ENCODE measurements around the gene DHRS11.

Gene DHRS11

DNA sequence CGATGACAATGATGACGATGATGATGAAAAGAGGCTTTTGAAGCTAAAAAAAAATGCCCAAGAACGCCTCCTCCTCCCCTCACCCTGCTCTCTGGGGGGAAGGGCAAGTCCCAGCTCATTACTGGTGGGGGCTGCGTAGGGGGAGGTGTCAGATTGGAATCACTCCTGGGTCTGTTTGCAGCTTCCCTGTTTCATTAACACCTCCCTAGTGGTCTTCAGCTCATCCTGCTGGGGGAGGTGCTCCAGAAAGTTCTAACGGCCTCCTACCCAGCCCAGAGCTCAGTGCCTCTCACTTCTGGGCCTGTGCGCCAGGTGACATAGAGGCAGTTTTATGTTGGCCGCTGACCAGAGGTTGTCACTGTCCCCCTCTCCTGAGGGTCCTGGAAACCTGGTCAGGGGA is 22.4 kb downstream of the DHRS11 start:
- Mint-ChIP-seq H3K4me3 (no peak overlapping the region), H3K27ac (no peak overlapping the region), H3K36me3 (peaks cover 9 to 18% of the 10 kb centered on the region in 2 donors), H3K4me1 (peaks cover 2 to 5% of the 10 kb centered on the region in 2 donors), H3K27me3 (no peaks in the 10 kb centered on the region), H3K9me3 (no peaks in the 10 kb centered on the region)
- ATAC-seq (replicated peaks) = no peak
- DNase-seq = no peak

GRCh38 chr17:36614933-36615332 is 23.3 kb downstream of the DHRS11 start:
- Mint-ChIP-seq H3K4me1 (peaks cover 0 to 2% of the 10 kb centered on the region in 2 donors), H3K36me3 (peaks cover 9 to 13% of the 10 kb centered on the region in 2 donors), H3K4me3 (no peak overlapping the region), H3K27me3 (no peaks in the 10 kb centered on the region), H3K27ac (no peak overlapping the region), H3K9me3 (no peaks in the 10 kb centered on the region)
- DNase-seq (no peak), ATAC-seq (replicated peaks) (no peak)

GRCh38 chr17:36616061-36617029 is 24.7 kb downstream of the DHRS11 start:
- H3K4me1 Mint-ChIP-seq = peaks cover 0 to 2% of the 10 kb centered on the region in 2 donors
- no peak for DNase-seq
- peaks cover 6 to 12% of the 10 kb centered on the region in 2 donors for H3K36me3 Mint-ChIP-seq
- no peak for ATAC-seq (replicated peaks)
- H3K27me3 Mint-ChIP-seq = no peaks in the 10 kb centered on the region
- H3K9me3 Mint-ChIP-seq = no peaks in the 10 kb centered on the region
- H3K4me3 Mint-ChIP-seq = no peak overlapping the region
- H3K27ac Mint-ChIP-seq = no peak overlapping the region

- Mint-ChIP-seq H3K4me1 (peaks cover 0 to 2% of the 10 kb centered on the region in 2 donors), H3K36me3 (peaks cover 3 to 13% of the 10 kb centered on the region in 2 donors), H3K4me3 (no peak overlapping the region), H3K27me3 (no peaks in the 10 kb centered on the region), H3K9me3 (no peaks in the 10 kb centered on the region), H3K27ac (no peak overlapping the region)
- DNase-seq (no peak), ATAC-seq (replicated peaks) (no peak)
These were observed 26.1 kb downstream of the DHRS11 start for GRCh38 chr17:36617773-36618172.

DNA sequence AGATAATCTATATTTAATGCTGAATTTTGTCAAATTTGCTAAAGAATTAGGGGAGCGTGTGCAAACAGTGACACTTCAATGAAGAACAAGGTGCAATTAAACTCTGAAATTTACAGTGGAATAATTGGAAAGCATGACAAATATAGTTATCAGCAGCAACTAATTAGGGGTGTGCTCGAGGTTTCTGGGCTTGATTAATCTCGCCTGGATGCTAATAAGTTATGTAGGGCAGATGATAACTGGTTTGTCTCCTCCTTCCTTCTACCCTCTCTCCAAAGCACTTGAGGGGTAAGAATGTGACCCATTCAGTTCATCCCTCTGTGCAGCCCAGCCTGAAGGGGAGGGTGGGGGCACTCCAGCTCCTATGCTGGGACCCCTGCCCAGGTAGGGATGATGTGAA is 31.6 kb downstream of the DHRS11 start:
- Mint-ChIP-seq H3K36me3 (peaks cover 3 to 6% of the 10 kb centered on the region in 2 donors), H3K27me3 (no peaks in the 10 kb centered on the region)

DNA sequence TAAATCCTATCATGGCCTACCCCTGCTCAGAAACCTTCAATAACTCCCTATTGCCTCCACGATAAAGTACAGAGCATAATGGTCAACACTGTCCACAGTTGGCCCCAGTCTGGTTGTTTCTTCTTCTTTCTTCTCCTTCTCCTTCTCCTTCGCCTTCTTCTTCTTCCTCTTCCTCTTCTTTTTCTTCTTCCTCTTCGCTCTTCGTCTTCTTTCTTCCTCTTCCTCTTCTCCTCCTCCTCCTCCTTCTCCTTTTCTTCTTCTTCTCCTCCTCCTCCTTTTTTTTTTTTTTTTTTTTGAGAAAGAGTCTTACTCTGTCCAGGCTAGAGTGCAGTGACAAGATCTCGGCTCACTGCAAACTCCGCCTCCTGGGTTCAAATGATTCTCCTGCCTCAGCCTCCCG is 33.5 kb downstream of the DHRS11 start:
- Mint-ChIP-seq H3K9me3 (no peaks in the 10 kb centered on the region), H3K4me3 (no peak overlapping the region), H3K36me3 (peaks cover 3 to 6% of the 10 kb centered on the region in 2 donors), H3K27ac (no peak overlapping the region), H3K4me1 (peaks cover 5 to 10% of the 10 kb centered on the region in 2 donors), H3K27me3 (peaks cover 0 to 10% of the 10 kb centered on the region in 2 donors)
- DNase-seq (no peak), ATAC-seq (replicated peaks) (no peak)

More for the DNA sequence above, 31.6 kb downstream of the DHRS11 start:
- ATAC-seq (replicated peaks) = no peak
- H3K4me1 Mint-ChIP-seq = peaks cover 0 to 2% of the 10 kb centered on the region in 2 donors
- no peaks in the 10 kb centered on the region for H3K9me3 Mint-ChIP-seq
- no peak overlapping the region for H3K27ac Mint-ChIP-seq
- H3K4me3 Mint-ChIP-seq = no peak overlapping the region
- DNase-seq = no peak

GRCh38 chr17:36627101-36627500 is 35.4 kb downstream of the DHRS11 start:
- ATAC-seq (replicated peaks) = no peak
- no peak overlapping the region for H3K4me3 Mint-ChIP-seq
- peaks cover 5 to 10% of the 10 kb centered on the region in 2 donors for H3K4me1 Mint-ChIP-seq
- no peak overlapping the region for H3K27ac Mint-ChIP-seq
- H3K9me3 Mint-ChIP-seq = no peaks in the 10 kb centered on the region
- peaks cover 2 to 10% of the 10 kb centered on the region in 2 donors for H3K27me3 Mint-ChIP-seq
- DNase-seq = no peak
- no peaks in the 10 kb centered on the region for H3K36me3 Mint-ChIP-seq

DNA sequence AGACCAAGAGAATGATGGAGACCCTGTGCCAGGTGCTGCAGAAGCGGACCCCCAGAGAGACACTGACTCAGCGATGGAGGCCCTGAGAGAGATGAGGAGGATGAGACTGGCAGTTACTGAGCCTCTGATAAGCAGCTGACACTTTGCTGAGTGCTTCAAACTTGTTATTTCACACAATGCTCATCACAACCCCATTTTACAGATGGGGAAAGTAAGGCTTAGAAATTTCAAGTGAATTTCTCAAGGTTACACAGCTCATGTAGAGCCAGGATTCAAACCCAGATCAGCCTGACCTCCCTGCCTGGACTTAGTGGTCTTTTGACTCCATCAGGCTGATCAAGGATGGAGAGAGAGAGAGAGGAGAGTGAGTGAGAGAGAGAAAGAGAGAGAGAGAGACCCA is 36.9 kb downstream of the DHRS11 start:
- ATAC-seq (replicated peaks) = no peak
- DNase-seq = no peak
- Mint-ChIP-seq H3K36me3 (peaks cover 0 to 3% of the 10 kb centered on the region in 2 donors), H3K27me3 (peaks cover 14 to 23% of the 10 kb centered on the region in 2 donors), H3K4me3 (no peak overlapping the region), H3K27ac (no peak overlapping the region), H3K9me3 (no peaks in the 10 kb centered on the region), H3K4me1 (peaks cover 5 to 10% of the 10 kb centered on the region in 2 donors)

DNA sequence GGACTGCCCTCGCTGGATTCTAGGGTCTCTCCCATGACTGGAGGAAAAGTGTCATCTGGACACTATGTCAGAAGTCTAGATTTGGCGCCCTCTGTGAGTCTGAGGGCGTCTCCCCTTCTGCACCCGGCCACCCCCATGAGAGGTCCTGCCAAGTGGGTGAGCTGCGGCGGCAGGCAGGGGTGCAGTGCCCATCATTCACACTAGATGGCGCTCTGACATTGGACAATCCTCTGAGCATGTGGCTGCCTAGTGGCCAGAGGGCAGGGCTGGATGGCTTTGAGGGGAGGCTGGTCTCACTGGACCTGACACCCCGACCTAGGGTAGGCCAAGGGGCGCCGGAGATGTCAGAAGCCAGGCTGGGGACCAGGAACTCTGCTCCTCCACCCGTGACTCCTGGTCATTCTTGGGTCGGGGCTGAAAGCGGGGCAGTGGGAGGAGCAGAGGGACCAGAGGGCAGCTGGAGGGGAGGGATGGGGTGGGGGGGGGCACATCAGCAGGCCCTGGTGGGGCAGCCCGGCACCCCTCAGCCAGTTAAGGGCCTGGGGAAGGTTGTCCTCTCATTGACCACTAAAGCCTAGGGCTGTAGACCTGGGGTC is 37.7 kb downstream of the DHRS11 start:
- Mint-ChIP-seq H3K9me3 (no peaks in the 10 kb centered on the region), H3K27ac (no peak overlapping the region), H3K4me3 (no peak overlapping the region), H3K27me3 (peaks cover 14 to 23% of the 10 kb centered on the region in 2 donors), H3K4me1 (peaks cover 5 to 10% of the 10 kb centered on the region in 2 donors), H3K36me3 (peaks cover 0 to 3% of the 10 kb centered on the region in 2 donors)
- DNase-seq (peak; percentile 68), ATAC-seq (replicated peaks) (peak; percentile 93 to 96)

DNA sequence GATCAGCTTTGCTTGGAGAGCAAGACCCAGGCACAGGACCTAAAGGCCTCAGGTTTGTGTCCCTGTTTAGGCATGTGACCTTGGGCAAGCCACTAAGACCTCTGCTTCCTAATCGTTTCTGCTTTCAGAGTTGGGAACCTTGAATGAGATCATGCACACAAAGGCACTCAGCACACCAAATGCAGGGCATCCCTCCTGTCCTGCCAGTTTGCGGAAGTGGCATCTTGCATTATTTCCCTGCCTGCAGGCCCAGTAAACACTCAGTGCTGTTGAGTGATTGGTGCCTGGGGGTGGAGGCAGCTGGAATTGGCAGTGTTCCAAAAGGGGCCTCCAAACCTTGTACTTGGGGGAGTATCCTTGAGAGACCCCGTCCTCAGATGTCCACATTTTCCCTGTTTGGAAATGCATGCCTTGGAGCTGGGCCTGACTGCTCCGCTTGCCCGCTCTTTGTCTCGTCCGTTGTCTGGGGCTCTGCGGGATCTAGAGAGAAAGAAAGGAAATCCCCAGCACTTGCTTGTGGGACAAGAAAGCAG is 38.4 kb downstream of the DHRS11 start:
- DNase-seq = no peak

DNA sequence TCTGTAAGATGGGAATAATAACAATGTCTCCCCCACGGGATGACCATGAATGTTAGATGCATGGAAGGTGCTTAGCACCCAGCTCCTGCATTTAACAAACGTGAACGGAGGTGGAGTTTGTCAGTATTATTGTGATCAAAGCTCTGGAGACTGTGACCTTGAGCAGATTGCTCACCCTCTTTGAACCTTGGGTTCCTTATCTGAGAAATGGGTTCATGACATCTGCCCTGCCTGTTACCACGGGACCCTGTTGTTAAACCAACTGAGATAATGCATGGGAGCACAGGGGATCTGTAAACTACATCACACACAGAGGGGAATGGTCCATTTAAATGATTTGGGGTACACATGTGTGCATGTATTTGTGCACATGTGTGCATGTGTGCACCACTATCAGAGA is 39.3 kb downstream of the DHRS11 start:
- H3K36me3 Mint-ChIP-seq = peaks cover 0 to 3% of the 10 kb centered on the region in 2 donors
- H3K27ac Mint-ChIP-seq = no peak overlapping the region
- ATAC-seq (replicated peaks) (no peak), DNase-seq (no peak)
- no peak overlapping the region for H3K4me3 Mint-ChIP-seq
- no peaks in the 10 kb centered on the region for H3K9me3 Mint-ChIP-seq
- peaks cover 4 to 10% of the 10 kb centered on the region in 2 donors for H3K4me1 Mint-ChIP-seq
- H3K27me3 Mint-ChIP-seq = peaks cover 20 to 31% of the 10 kb centered on the region in 2 donors

More for the DNA sequence above, 38.4 kb downstream of the DHRS11 start:
- Mint-ChIP-seq H3K36me3 (peaks cover 0 to 3% of the 10 kb centered on the region in 2 donors), H3K4me3 (no peak overlapping the region), H3K27ac (no peak overlapping the region), H3K4me1 (peaks cover 5 to 10% of the 10 kb centered on the region in 2 donors), H3K9me3 (no peaks in the 10 kb centered on the region), H3K27me3 (peaks cover 15 to 25% of the 10 kb centered on the region in 2 donors)
- ATAC-seq (replicated peaks) = no peak

DNA sequence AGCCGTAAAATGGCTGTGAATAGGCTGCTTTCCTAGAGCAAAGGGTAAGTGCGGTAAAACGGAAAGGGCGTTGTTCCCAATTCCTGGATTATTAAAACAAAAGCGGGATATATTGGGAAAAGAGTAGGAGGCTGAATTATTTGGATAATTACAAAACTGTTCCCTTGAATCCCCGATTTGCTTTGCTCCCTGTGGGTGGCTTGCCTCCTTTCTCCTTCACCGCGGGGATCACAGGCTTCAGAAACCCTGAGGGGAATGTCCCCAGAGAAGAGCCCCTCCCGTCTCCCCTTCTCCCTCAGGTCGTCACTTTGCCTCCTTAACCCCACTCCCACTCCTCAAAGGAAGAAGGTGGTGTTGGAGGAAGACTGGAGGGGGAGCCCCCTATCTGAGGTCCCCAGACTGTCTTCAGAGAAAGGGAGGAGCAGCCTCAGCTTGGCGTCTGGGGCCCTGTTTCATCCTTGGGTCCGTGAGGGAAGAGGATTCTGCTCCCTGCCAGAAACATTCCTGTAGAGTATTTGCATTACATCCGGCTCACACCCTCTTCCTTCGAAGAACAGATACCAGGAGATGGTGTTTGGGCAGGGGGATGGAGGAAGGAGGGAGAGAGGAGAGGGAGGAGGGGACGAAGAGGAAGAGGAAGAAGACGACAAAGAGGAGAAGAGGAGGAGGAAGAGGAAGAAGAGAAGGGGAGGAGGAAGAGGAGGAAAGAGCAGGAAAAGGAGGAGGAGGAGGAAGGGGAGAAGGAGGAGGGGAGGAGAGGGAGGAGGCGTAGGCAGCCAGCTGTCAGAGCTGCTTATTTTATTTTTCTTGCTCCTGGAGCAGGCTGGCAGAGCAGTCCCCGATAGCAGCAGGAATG is 41.5 kb downstream of the DHRS11 start:
- H3K4me3 Mint-ChIP-seq = no peak overlapping the region
- no peaks in the 10 kb centered on the region for H3K9me3 Mint-ChIP-seq
- peaks cover 0 to 3% of the 10 kb centered on the region in 2 donors for H3K36me3 Mint-ChIP-seq
- DNase-seq (no peak), ATAC-seq (replicated peaks) (no peak)
- H3K4me1 Mint-ChIP-seq = peaks cover 4 to 10% of the 10 kb centered on the region in 2 donors
- H3K27ac Mint-ChIP-seq = no peak overlapping the region
- H3K27me3 Mint-ChIP-seq = peaks cover 23 to 40% of the 10 kb centered on the region in 2 donors

- no peak overlapping the region for H3K4me3 Mint-ChIP-seq
- no peak for DNase-seq
- no peaks in the 10 kb centered on the region for H3K36me3 Mint-ChIP-seq
- H3K27me3 Mint-ChIP-seq = peaks cover 62 to 77% of the 10 kb centered on the region in 2 donors
- H3K9me3 Mint-ChIP-seq = no peaks in the 10 kb centered on the region
- H3K27ac Mint-ChIP-seq = no peak overlapping the region
- ATAC-seq (replicated peaks) = no peak
- H3K4me1 Mint-ChIP-seq = peaks cover 8 to 20% of the 10 kb centered on the region in 2 donors
These were observed 48.7 kb downstream of the DHRS11 start for GRCh38 chr17:36640346-36640745.

DNA sequence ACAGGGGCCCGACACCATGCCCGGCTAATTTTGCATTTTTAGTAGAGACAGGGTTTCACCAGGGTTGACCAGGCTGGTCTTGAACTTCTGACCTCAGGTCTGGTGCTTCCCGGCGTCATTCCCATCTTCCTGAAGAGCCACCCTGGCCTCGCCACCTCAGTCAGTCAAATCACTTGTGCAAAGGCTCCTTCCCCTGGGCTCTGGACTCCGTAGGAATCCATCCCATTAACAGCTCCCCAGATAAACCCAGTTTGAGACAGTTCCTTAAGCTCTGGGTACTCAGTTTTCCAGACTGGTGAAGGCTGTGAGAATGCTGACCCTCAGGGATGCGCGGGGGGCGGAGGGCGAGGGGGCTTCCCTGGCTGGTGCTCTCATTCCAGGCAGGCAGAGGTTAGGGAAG is 49.2 kb downstream of the DHRS11 start:
- DNase-seq = no peak
- H3K4me1 Mint-ChIP-seq = peaks cover 8 to 20% of the 10 kb centered on the region in 2 donors
- H3K27me3 Mint-ChIP-seq = peaks cover 64 to 80% of the 10 kb centered on the region in 2 donors
- no peak overlapping the region for H3K4me3 Mint-ChIP-seq
- H3K27ac Mint-ChIP-seq = no peak overlapping the region
- ATAC-seq (replicated peaks) = no peak
- H3K36me3 Mint-ChIP-seq = no peaks in the 10 kb centered on the region
- no peaks in the 10 kb centered on the region for H3K9me3 Mint-ChIP-seq

All from stimulated activated naive B cell treated with anti-CD40 and anti-IgM and Interleukin-4, amounts not matched to agents 10 μg/mL and 1 μg/mL and 100 μg/mL, for 72 hours (primary cell).